GM18909 (cell line): ENCODE results near the gene CCDC77.

Experiments
- ATAC-seq: cut with Tn5 transposase; IDR thresholded peaks from one replicate; pipeline ENCODE4 v1.9.1; 2021; ENCODE audit warnings: mild to moderate bottlenecking; ENCODE audit not compliant: unreplicated experiment, poor library complexity

Gene CCDC77

DNA sequence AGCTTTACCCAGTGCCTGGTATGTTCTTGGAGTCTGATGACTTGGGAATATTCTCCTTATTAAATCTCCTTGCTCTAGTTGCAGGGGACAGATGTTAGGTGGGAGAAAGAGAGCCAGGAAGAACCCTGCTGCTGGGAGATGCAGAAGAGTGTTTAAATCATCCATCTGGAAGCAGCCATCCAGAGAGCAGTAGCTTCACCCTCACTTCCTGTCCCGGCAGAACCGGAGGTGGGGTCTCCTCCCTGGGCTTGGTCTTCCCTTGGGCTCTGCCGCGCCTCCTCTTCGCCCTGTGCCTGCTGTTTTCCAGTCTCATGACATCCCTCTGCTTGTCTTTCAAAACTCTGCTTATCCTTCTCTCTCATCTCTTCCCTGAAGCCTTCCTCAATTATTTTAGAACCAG is 73.8 kb downstream of the CCDC77 start:
- ATAC-seq, result no peak

DNA sequence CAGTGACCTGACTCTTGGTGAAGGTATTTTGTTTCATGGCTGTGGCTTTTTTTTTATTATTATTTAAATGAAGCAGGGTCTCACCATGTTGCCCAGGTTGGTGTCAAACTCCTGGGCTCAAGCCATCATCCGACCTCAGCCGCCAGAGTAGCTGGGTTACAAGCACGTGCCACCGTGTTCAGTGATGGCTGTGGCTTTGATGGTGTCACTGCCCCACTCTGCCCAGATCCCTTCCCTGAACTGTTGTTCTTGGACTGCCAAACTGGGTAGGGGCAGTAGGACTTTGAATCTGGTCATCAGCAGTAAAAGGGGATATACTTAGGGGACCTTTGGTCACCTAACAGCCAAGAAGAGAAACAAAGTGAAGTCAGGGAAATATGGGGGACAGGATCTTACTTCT is 77.7 kb downstream of the CCDC77 start:
- no peak for ATAC-seq

DNA sequence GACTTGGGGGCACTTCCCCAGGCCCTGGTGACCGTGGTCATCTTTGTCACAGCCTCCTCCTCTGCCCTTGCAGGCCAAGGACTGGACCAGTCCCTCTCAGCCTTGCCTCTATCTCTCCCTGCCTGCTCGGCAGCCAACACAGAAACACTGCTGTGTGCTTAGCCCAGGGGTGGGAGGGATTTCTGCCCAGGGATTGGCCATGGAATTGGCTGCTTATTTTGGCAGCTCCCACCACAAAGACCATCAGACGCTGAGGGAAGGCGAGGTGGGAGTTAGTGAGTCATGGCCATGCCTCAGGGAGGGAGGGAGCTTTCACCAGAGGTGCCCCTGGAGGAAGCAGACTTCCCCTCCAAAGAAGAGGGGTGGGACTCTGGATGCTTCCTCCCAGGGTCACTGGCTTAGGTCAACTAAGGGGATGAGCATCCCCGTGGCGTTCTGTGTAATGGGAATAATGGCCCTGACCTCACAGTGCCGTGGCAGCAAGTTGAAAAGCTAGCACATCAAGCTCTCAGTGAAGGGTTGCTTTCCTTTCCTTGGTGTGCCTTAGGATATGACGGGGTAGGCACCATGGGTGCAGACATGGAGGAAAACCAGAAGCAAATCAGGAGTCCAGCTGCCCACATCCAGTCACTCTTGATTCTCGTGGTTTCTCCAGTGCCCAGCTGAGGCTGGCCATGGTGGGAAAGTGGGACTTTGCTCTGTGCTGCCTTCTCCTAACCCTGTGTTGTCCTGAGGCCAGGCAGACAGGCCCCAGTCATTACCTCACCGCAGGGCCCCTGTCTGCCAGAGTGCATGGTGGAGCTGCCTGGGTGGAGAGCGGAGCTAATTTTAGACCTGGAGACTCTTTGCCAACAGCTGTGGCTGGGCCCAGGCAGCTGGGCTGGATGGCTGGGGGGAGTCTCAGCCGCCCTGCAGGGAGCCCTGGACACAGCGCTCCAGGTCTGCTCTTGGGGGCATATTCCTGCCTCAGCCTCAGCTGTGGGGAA is 79.7 kb downstream of the CCDC77 start:
- ATAC-seq, result no peak

DNA sequence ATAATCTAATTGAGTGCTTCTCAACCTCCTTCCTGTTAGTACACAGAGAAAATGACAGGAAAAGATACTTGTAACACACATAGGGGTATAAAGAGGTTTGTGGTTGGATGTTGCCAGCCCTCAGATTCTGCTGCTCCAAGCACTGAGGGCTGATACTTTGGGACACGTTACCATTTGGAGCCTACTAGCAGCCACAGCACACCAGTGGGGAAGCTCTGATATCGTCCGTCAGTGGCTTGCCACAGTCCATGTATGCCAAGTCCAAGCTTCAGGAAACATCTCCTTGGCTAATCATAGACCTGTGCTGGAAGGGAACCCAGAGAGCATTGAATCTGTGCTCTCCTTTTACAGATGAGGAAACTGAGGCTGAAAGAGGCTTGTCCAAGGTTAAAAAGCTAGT is 80.6 kb downstream of the CCDC77 start:
- ATAC-seq, result no peak

DNA sequence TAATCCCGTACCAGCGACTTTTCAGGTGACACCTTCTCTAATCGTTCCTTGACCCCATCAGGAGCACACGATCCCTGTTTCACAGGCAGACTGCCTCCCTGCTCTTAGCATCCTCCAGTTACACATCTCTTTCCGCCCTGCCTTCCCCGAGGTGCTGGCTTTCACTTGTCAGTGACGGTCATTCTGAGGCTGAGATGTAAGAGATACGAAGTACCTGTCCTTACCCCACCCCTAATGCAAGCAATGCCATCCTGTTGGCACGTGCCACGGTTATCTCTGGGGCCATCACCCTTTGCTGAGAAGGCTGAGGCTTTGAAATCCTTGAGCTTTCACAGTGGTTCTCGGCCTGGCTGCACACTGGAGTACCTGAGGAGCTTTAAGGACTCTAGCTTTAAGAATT is 82.7 kb downstream of the CCDC77 start:
- ATAC-seq, result no peak

DNA sequence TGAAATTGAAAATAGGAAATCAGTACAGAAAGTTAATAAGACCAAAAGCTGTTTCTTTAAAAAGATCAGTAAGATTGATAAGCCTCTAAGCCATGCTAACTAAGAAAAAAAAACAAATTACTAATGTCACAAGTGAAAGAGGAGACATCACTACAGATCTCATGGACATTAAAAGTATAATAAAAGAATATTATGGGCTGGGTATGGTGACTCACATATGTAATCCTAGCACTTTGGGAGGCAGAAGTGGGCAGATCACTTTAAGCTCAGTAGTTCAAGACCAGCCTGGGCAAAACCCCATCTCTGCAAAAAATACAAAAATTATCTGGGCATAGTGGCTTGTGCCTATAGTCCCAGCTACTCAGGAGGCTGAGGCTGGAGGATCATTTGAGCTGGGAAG is 88.8 kb downstream of the CCDC77 start:
- ATAC-seq, result no peak
